T-helper 22 cell (primary cell): Measurements from ENCODE around the gene CCDC187.
"Not testable (repeated sequence)": the region's sequence is repeated elsewhere in the genome, so short reads cannot be mapped to it uniquely, and the experiment has no call there.

ENCODE experiments used
- DNase-seq: peaks from one replicate; pipeline ENCODE4 v3.0.0-alpha.2; 2020; ENCODE audit warnings: low read depth

CCDC187 gene

GRCh38 chr9:136238342-136238732, 65.6 kb downstream of the CCDC187 start:
- DNase-seq = no peak

GRCh38 chr9:136237486-136238341, 66.2 kb downstream of the CCDC187 start:
- no peak for DNase-seq

GRCh38 chr9:136236471-136237410, 67.2 kb downstream of the CCDC187 start:
- DNase-seq = not testable (repeated sequence)

GRCh38 chr9:136235709-136236455, 68.0 kb downstream of the CCDC187 start:
- no peak for DNase-seq

GRCh38 chr9:136235171-136235570, 68.7 kb downstream of the CCDC187 start:
- DNase-seq = no peak

- DNase-seq = no peak
Observed at GRCh38 chr9:136234597-136234996, 69.3 kb downstream of the CCDC187 start.

GRCh38 chr9:136233868-136234267, 70.0 kb downstream of the CCDC187 start:
- no peak for DNase-seq

GRCh38 chr9:136233411-136233810, 70.5 kb downstream of the CCDC187 start:
- no peak for DNase-seq

- no peak for DNase-seq
Observed at GRCh38 chr9:136232969-136233368, 70.9 kb downstream of the CCDC187 start.

GRCh38 chr9:136231478-136232297, 72.2 kb downstream of the CCDC187 start:
- peak; percentile 14 for DNase-seq

GRCh38 chr9:136230773-136231172, 73.1 kb downstream of the CCDC187 start:
- DNase-seq = no peak

- no peak for DNase-seq
Observed at GRCh38 chr9:136230365-136230764, 73.5 kb downstream of the CCDC187 start.

- no peak for DNase-seq
Observed at GRCh38 chr9:136229096-136230065, 74.5 kb downstream of the CCDC187 start.

GRCh38 chr9:136228107-136228875, 75.6 kb downstream of the CCDC187 start:
- DNase-seq = no peak

- DNase-seq = no peak
Observed at GRCh38 chr9:136226680-136227407, 77.0 kb downstream of the CCDC187 start.

GRCh38 chr9:136225748-136226679, 77.9 kb downstream of the CCDC187 start:
- peak; percentile 55 for DNase-seq

GRCh38 chr9:136225366-136225747, 78.5 kb downstream of the CCDC187 start:
- peak; percentile 27 for DNase-seq
